T1000 (cell line): ENCODE measurements around the gene FLYWCH1.
A peak's percentile ranks its signal among the peaks of the same experiment; 100 is the strongest.

ENCODE experiments used
- DNase-seq: peaks from one replicate; lab custom pipeline; 2025; ENCODE audit warnings: mixed read lengths; lab: John Stamatoyannopoulos, UW

Gene FLYWCH1, protein sequence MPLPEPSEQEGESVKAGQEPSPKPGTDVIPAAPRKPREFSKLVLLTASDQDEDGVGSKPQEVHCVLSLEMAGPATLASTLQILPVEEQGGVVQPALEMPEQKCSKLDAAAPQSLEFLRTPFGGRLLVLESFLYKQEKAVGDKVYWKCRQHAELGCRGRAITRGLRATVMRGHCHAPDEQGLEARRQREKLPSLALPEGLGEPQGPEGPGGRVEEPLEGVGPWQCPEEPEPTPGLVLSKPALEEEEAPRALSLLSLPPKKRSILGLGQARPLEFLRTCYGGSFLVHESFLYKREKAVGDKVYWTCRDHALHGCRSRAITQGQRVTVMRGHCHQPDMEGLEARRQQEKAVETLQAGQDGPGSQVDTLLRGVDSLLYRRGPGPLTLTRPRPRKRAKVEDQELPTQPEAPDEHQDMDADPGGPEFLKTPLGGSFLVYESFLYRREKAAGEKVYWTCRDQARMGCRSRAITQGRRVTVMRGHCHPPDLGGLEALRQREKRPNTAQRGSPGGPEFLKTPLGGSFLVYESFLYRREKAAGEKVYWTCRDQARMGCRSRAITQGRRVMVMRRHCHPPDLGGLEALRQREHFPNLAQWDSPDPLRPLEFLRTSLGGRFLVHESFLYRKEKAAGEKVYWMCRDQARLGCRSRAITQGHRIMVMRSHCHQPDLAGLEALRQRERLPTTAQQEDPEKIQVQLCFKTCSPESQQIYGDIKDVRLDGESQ

DNA sequence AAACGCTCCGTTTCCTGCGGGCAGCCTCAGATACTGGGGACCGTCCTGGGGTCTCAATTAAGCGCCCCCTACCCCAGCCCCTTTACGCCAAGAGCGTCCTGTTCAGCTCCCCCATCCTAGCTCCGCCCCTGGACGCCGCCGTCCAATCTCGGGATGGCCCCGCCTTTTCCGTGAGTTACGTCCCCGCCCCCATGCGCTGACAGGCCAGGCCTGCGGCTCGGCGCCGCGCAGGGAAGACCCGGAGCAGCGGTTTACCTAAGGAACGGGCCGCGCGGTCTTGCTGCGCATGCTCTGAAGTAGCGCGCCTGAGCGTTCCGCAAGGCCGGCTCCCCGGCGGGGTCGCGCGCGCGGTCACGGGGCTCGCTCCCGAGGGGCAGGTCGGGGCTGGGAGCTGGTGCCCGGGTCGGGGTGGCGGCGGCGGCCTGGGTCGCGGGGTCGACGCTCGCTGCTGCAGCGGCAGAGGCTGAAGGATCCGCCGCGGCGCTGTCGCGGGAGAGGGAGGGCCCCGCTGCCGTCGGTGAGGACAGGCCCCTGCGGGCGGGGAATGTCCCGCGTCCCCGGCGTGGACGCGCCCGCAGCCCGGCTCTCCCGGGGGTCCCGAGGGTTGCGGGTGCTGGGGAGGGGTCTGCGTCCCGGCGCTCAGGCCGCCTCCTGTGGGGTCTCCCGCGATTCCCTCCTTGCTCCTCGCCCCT is at the start of gene FLYWCH1:
Gene FLYWCH1, plus strand, starts transcription at position 294 of the 692 bp plus-strand sequence. CDS start 17,755 bp downstream, outside the sequence.
- peak; percentile 97 for DNase-seq

DNA sequence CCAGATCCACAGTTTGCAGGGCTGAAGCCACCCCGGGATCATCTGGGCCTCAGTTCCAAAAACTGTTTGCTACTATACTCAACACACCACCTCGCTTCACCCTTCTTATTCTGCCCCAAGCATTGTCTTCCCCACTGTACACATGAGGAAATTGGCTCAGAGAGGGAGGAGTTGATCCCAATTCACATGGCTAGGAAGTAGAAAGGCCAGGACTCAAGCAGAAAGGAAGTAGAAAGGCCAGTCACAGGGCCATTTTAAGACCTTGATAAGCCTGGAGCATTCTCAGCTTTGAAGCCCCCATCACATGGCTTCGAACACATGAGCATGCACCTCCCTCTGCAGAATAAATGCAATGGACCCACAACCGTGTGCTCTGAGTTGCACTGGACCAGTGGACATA is 46.1 kb upstream of the FLYWCH1 start:
- no peak for DNase-seq

DNA sequence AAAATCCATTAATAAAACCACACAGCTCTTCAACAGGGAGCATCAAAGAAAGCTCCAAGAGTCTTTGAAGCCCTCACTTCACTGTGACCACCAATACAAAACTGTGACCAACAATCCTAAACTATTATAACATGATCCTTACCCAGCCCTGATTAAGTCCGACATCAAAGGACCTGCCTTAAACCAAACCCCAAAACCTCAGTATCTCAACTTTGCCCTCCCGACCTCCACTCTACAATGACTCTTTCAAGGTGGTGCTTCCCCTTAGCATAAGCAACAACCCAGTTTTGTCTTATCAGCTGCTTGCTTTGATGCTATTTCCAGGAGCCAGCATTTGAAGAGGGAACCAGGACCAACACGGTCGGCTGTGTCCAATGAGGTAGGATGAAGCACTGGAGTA is 45.3 kb upstream of the FLYWCH1 start:
- DNase-seq = no peak

DNA sequence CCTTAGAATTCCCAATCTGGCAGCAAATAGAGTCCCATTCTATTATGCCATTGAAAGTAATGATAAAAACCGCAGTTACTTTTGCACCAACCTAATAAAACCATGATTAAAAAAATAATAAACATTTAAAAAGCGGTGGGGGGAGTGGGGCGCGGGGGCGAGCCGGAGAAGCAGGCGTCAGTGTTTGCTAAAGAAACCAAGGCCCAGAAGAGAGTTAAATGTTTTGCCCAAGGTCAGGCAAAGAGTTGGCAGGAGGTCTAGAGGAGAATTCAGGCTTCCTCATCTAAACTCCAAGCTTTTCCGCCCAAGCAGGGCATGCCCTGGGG is 44.1 kb upstream of the FLYWCH1 start:
- no peak for DNase-seq

DNA sequence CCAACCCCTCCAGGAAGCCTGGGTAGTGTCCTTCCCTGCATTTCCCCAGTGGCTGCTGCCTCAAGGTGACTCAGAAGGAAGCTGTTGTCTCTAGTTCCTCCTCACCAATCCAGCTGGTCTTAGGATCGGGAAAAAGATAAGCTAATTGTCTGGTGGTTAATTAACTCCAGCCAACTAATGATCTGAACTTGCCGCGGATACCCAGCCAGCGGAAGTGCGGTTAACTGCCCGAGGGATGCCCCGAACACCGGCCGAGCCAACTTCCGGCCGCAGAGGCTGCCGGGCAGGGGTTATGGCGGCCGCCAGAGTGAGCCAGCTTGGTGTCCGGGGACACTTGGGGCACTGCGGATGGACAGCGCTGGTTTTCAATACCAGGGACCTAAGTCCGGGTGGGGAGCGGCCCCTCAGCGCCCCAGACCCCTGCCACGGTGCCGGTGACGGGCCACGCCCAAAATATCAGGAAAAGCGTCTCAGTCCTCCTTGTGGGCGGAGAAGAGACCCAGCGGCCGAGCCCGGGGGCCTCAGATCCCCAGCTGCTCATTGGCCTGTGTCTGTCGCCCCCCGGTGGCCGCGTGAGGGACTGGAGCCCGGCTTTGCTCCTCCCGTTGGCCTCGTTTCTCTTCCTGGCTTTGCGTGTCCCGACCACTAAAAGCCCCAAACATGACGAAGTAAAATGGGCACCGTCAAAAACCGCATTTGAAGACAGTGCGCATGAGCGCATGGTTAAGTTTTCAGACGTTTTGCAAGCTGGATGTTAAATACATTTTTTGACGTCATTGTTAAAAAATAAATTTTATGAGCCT is 43.5 kb upstream of the FLYWCH1 start:
- DNase-seq = peak; percentile 96

DNA sequence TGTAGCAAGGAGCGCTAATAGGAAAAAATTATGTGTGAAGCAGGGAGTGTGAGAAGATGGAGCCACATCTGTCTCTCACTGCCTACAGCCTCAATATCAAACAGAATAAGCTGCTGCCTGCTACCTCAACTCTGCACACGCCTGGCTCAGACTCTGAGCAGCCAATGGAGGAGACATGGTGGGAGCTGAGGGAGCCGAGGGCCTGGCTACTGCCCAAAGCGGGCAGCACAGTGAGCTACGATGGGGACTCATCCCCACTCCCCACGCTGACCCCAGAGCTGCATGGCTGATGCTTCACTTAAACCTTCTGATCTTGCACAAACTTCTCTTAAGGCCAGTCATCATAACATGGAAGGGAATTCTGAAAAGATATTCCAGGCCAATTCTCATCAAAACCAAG is 39.8 kb upstream of the FLYWCH1 start:
- no peak for DNase-seq

DNA sequence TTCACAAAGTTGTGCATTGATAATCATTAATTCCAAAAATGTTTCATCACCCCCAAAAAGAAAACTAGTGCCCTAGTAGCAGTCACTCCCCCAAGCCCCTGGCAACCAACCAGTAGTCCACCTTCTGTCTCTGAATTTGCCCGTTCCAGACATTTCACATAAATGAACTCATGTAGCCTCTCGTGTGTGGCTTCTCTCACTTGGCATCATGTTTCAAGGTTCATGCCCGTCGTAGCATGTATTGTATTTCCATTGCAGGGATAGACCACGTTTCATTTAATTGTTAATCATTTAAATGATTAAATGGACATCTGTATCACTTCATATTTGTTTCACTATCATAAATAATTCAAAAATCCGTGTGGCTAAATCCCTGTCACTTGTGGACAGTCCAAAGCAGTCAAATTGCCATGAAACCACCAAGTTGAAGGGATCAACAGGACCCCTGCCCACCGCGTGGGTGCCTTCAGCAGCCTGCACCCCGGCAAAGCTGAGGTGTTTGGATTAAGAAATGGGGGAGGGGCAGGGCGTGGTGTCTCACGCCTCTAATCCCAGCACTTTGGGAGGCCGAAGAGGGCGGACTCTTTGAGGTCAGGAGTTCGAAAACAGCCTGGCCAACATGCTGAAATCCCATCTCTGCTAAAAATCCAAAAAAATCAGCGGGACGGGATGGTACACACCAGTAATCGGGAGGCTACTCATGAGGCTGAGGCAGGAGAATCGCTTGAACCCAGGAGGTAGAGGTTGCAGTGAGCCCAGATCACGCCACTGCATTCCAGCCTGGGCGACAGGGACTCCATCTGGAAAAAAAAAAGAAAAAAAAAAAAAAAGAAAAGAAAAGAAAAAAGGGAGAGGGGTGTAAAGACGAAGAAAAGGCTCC is 37.5 kb upstream of the FLYWCH1 start:
- no peak for DNase-seq

DNA sequence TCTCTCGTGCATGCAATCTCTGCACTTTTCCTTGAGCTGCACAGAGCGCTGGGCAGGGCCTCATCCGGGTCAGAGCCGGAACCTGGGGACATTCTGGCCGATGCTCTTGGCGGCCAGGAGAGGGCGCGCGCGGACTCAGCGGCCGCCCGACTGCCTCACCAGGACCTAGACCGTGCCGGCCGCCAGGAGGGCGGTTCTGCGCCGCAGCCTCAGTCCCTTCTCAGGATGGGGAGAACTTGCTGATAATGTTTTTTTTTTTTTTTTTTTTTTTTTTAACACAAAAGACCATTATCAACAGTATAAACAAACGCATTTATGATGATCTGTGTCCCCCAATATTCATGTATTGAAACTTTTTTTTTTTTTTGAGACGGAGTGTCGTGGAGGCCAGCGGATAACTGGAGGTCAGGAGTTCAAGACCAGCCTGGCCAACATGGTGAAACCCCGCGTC is 36.8 kb upstream of the FLYWCH1 start:
- peak; percentile 42 for DNase-seq

DNA sequence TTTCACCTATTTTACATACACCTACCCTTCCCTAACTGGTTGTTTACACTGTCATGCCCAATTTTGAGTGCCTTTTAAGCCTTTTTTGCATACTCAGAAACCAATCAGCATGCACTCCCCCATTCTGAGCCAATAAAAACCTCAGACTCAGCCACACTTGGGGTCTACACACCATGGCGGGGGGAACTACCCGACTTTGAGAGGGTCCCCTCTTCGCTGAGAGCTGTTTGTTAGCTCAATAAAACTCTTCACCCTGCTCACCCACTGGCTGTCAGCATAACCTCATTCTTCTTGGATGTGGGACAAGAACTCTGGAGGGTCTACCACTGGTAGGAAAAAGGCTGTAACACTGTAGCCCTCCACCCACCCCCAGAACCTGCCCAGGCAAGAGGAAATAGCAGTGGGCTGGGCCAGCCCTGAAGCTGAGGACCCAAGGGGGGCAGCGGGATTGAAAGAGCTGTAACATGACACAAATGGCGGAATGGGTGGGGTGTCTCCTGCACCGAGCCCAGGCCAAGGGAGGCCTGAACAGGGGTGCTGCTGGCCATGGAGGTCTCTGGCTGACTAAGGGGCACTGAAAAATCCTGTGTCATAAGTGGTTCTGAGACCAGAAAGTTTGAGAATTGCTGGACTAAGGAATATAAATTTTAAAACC is 31.8 kb upstream of the FLYWCH1 start:
- DNase-seq = no peak

DNA sequence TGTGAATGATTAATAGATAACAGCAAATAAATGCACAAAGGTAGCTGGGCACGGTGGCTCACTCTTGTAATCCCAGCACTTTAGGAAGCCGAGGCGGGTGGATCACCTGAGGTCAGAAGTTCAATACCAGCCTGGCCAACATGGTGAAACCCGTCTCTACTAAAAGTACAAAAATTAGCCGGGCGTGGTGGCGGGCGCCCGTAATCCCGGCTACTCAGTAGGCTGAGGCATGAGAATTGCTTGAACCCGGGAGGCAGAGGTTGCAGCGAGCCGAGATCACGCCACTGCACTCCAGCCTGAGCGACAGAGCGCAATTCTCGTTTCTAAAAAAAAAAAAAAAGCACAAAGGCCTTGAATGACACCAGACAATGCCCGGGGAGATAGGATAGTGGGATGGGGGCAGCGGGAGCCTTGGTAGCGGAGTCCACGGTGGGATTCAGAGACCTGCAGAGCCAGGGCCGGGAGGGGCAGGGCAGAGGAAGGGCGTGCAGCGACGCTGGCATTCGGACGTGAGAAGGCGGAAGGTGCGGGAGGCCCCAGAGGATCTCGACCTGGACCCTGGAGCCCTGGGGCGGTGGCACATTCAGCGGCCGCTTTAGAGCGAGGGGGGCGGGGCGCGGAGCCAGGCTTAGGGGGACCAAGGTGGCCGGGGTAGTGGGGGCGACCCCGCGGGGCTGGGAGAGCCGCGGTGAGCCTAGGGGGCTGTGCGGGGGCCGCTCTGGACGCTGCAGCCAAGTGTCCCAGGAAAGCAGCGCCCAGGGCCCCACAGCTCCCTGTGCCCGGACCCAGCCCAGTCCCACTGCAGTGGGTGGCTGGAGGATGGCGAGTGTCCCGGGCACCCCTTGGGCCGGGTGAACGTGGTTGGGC is 29.7 kb upstream of the FLYWCH1 start:
- DNase-seq = no peak

DNA sequence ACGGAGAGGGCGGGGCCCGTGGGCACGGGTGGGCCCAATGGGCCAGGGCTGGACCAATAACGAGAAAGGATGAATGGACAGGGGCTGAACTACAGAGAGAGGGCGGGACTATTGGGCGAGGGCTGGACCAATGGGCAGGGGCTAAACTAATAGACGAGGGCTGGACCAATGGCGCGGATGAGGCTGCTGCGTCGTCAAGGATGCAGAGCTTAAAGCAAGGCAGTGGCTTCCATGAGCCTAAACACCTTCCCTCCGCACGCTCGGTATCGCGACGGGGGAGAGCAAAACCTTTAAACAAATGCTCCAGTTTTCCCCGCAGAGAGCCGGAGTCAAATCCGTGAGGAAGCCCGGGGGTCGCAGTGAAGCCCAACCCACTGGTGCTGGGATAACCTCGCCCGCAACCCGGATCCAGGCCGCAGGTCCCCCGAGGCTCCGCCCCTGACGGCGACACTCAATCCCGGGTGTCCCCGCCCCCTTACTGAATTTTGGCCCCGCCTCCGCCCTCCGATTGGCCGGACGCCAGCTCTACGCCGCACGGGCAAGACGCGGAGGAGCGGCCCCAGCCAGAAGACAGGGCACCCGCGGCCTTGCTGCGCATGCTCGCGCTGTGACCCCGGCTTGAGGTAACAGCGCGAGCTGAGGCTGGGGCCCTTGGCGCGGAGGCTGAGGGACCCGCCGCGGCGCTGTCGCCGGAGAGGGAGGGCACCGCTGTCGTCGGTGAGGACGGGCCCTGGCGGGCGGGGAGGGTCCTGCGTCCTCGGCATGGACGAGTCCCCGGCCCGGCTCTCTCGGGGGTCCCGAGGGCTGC is 28.9 kb upstream of the FLYWCH1 start, which contains the start of gene FLYWCH2:
Gene FLYWCH2, plus strand, starts transcription at position 566 of the 808 bp plus-strand sequence. CDS start 13,235 bp downstream, outside the sequence.
- peak; percentile 98 for DNase-seq

DNA sequence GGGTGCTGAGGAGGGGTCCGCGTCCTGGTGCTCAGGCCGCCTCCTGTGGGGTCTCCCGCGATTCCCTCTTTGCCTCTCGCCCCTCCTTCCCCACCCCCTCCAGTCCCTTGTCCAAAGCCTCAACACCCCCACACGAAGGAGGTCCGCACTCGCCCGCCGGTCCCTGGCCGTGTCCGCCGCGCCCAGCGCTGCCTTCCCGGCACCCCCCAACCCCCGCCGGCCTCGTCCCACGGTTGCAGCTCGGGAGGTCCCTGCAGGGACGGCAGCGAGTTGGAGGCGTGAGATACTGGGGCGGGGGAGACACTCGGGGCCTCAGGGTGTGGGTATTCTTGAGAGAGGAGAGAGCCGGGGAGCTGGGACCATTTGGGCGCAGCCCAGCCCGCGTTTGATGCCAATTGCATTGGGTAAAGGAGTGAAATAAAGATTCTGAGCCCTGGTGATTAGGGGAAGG is 28.2 kb upstream of the FLYWCH1 start:
- DNase-seq = no peak

DNA sequence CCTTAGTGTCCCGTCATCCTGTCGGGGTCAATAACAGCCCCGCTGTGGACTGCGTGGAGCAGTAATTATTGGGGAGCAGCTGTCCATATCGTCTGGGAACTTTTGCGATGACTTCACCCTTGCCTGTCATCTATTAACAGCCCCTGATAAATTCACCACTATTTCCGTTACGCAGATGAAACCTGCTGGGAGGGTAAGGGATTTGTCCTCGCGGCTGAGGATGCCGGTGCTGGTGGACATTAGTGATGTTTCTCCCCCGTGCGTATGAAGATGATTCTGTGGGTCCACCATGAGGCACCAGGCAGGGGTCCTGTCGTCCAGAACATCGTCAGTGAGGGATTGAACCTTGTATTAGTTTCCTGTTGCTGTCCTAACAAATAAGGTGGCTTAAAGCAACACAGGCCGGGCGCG is 27.7 kb upstream of the FLYWCH1 start:
- no peak for DNase-seq

DNA sequence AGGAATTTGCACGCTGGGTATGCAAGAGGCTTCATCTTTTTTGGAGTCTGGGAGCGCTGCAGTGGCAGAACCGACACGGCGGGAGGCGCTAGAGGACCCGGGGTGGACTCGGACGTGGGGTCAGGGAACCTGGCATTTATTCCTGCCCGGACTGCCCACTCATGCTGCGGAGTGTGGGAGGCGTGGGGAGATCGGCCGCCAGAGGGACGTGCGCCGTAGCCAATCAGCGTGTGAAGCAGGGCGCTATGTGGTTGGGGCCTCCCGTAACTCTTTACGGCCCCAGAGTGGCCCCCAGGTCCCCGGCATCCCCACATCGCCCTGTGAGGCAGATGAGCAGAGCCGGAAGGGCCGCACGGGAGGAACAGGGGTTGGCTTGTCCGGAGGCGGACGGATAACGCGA is 17.5 kb upstream of the FLYWCH1 start:
- no peak for DNase-seq

DNA sequence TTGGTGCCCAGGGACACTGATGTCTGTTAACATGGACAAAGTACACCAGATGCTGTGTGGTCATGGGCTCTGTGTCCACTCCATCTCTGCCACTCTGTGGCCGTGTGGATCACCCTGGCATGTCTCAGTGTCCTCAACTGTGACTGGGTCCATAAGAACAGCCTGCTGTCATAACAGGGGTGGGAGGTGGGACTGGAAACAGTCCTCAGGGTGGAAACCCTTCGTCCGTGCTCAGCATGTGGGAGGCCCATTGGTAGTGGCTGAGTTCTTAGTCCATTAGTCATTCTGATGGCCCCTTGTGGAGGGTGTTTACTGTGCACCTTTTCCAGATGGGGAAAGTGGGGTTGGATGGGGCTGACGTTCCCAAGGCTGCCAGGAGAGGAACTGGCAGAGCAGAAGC is 15.9 kb upstream of the FLYWCH1 start:
- no peak for DNase-seq

DNA sequence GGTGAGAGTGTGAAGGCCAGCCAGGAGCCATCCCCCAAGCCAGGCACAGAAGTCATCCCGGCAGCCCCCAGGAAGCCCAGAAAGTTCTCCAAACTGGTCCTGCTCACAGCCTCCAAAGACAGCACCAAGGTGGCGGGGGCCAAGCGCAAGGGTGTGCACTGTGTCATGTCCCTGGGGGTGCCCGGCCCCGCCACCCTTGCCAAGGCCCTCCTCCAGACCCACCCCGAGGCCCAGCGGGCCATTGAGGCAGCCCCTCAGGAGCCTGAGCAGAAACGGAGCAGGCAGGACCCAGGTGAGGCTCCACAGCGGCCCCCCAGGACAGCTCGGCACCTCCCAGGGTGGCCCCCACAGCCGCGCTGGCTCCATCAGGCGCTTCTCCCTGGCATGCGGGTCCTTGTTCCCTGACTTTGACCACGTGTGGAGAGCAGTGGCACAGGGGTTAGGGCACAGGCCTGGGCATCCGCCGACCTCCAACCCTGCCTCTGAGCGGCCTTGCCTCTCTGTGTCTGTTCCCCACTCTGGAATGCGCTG is 15.2 kb upstream of the FLYWCH1 start:
- no peak for DNase-seq

DNA sequence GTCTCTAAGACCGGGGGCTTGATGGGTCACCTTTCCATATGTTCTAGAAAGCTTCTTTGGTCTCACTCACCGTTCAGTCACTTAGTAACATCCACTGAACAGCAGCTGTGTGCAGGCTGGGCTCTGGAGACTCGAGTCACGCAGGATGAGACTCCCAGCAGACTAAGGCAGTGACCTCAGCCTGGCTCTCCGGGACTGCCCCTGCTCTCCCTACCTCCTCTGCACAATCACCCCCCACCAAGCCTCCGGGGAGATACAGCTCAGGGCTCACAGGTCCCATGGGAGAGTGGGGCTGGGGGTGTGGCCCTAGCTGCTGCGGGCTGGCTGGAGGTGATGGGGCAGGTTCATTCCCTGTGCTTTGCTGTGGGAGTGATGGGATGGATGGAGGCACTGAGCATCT is 14.6 kb upstream of the FLYWCH1 start:
- DNase-seq = no peak
